Fibroblast of lung (primary cell): Measurements from ENCODE around the gene COQ8B. TPM values are rescaled to one million over a fixed set of nuclear protein-coding genes. Genes with fewer than 3 reads are reported as not detected.
"Not testable (repeated sequence)": the region's sequence is repeated elsewhere in the genome, so short reads cannot be mapped to it uniquely, and the experiment has no call there.

Experiments used
- DNase-seq, 2 donors: peaks; one replicate each; pipeline versions ENCODE4 v3.0.0 to v3.0.0-alpha.2; 2010; ENCODE audit warnings: low read depth in 2 of 2
- H2AFZ ChIP-seq: 2 replicates; pipeline ENCODE4 v1.5.1; 2012; ENCODE audit warnings: low read length, control low read depth, inconsistent platforms
- H3K27ac ChIP-seq: 2 replicates; pipeline ENCODE4 v1.5.1; 2011; ENCODE audit warnings: low read length, control low read depth; ENCODE audit not compliant: insufficient read depth
- H3K27me3 ChIP-seq: 2 replicates; pipeline ENCODE4 v1.5.1; 2011; ENCODE audit warnings: mild to moderate bottlenecking, low read length; ENCODE audit not compliant: control insufficient read depth, insufficient read depth
- H3K36me3 ChIP-seq: 2 replicates; pipeline ENCODE4 v1.5.1; 2011; ENCODE audit warnings: low read length; ENCODE audit not compliant: control insufficient read depth, insufficient read depth
- H3K4me1 ChIP-seq: 2 replicates; pipeline ENCODE4 v1.5.1; 2011; ENCODE audit warnings: low read length; ENCODE audit not compliant: control insufficient read depth, insufficient read depth; ENCODE audit errors: extremely low read depth
- H3K4me2 ChIP-seq: 2 replicates; pipeline ENCODE4 v1.5.1; 2011; ENCODE audit warnings: low read length, control low read depth; ENCODE audit not compliant: insufficient read depth; ENCODE audit errors: extremely low read depth
- H3K4me3 ChIP-seq, 4 experiments: fragments of 200-600 bp in 1 of 4; sonication (generic) in 1 of 4; replicated peaks in 1 of 4; 2 replicates each; pipeline ENCODE4 v1.5.1; 2011 to 2016; ENCODE audit warnings: low read length in 4 of 4, low read depth in 3 of 4, mild to moderate bottlenecking in 3 of 4, control low read depth in 2 of 4, inconsistent platforms in 1 of 4, mixed read lengths in 1 of 4; ENCODE audit not compliant: insufficient read depth in 1 of 4; ENCODE audit errors: control extremely low read depth in 1 of 4
- H3K79me2 ChIP-seq: 2 replicates; pipeline ENCODE4 v1.5.1; 2012; ENCODE audit warnings: mild to moderate bottlenecking, low read length, inconsistent platforms; ENCODE audit not compliant: control insufficient read depth, insufficient read depth
- H3K9ac ChIP-seq: 2 replicates; pipeline ENCODE4 v1.5.1; 2011; ENCODE audit warnings: mild to moderate bottlenecking, low read length, control low read depth; ENCODE audit not compliant: insufficient read depth
- H3K9me3 ChIP-seq: 2 replicates; pipeline ENCODE4 v1.5.1; 2012; ENCODE audit warnings: low read depth, low read length; ENCODE audit not compliant: control insufficient read depth, insufficient read depth
- H4K20me1 ChIP-seq: 2 replicates; pipeline ENCODE4 v1.5.1; 2011; ENCODE audit warnings: low read length; ENCODE audit not compliant: control insufficient read depth, insufficient read depth; ENCODE audit errors: extremely low read depth
- CTCF ChIP-seq, 2 donors: IDR thresholded peaks in 1 of 2; conservative IDR thresholded peaks in 1 of 2; 1 replicate in 1 of 2; 2 replicates in 1 of 2; pipeline ENCODE4 v1.5.1; 2011 to 2012; ENCODE audit warnings: low read length in 2 of 2, control low read depth in 1 of 2, inconsistent platforms in 1 of 2, low read depth in 1 of 2, mild to moderate bottlenecking in 1 of 2
- EZH2 ChIP-seq: IDR thresholded peaks from 2 replicates; pipeline ENCODE4 v1.5.1; 2012; ENCODE audit warnings: low read length, control low read depth, mild to moderate bottlenecking; ENCODE audit errors: missing control alignments
- polyA plus RNA-seq, 2 donors: library from polyadenylated mRNA; depleted of rRNA in 1 of 2; stranded (reverse) in 1 of 2; unstranded in 1 of 2; fragments of >200 nt; gene quantifications; 2 replicates each; pipeline ENCODE4 v1.2.1, GENCODE V29; 2011 to 2012; ENCODE audit warnings: missing spikeins in 1 of 2
- total RNA-seq: library from RNA; depleted of rRNA; stranded (reverse); fragments of >200 nt; gene quantifications from 2 replicates; pipeline ENCODE4 v1.2.1, GENCODE V29; 2014

The COQ8B gene
- total and polyA plus RNA-seq, 2 donors (not counting 1 experiment from before 2014, with no cell fraction given): 13.7 to 43.4 TPM

GRCh38 chr19:40733149-40733548 lies 16.5 kb upstream of the COQ8B start:
- Histone ChIP-seq H3K27ac (no peak overlapping the region), H2AFZ (no peak overlapping the region), H3K4me2 (no peak overlapping the region), H4K20me1 (no peaks in the 10 kb centered on the region), H3K79me2 (no peaks in the 10 kb centered on the region), H3K27me3 (no peaks in the 10 kb centered on the region), H3K36me3 (peaks cover 16% of the 10 kb centered on the region), H3K4me3 (no peak overlapping the region), H3K4me1 (no peaks in the 10 kb centered on the region), H3K9ac (no peak overlapping the region), H3K9me3 (no peaks in the 10 kb centered on the region)
- no peak for TF ChIP-seq CTCF (conservative IDR thresholded peaks at IDR 0.05 in 1 of 2, IDR thresholded peaks at IDR 0.05 in 1 of 2; ENCODE audit: low read depth in 1 of 2, low read length in 2 of 2)
- TF ChIP-seq EZH2: no peak
- DNase-seq: no peak

- peaks cover 18% of the 10 kb centered on the region for H3K36me3 ChIP-seq
- not testable (repeated sequence) for H3K9me3 ChIP-seq, H3K79me2 ChIP-seq, H2AFZ ChIP-seq, DNase-seq, H3K4me3 ChIP-seq, H3K27me3 ChIP-seq, H3K4me1 ChIP-seq, H3K4me2 ChIP-seq, H3K9ac ChIP-seq, H4K20me1 ChIP-seq, H3K27ac ChIP-seq
Observed at GRCh38 chr19:40732304-40732703, 15.6 kb upstream of the COQ8B start.

GRCh38 chr19:40730065-40730464 lies 13.4 kb upstream of the COQ8B start:
- H3K4me2 ChIP-seq, H3K4me3 ChIP-seq: not testable (repeated sequence)

GRCh38 chr19:40726279-40726678 lies 9.6 kb upstream of the COQ8B start:
- peaks cover 16% of the 10 kb centered on the region for H3K79me2 ChIP-seq
- no peak overlapping the region for H3K9ac ChIP-seq
- H3K9me3 ChIP-seq: no peaks in the 10 kb centered on the region
- DNase-seq: peak in 1 of 2 donors; percentile 42
- no peak for TF ChIP-seq CTCF (conservative IDR thresholded peaks at IDR 0.05 in 1 of 2, IDR thresholded peaks at IDR 0.05 in 1 of 2; ENCODE audit: low read depth in 1 of 2, low read length in 2 of 2)
- TF ChIP-seq EZH2: no peak
- H3K4me2 ChIP-seq: no peak overlapping the region
- no peak overlapping the region for H3K27ac ChIP-seq
- no peaks in the 10 kb centered on the region for H3K27me3 ChIP-seq
- no peaks in the 10 kb centered on the region for H3K4me1 ChIP-seq
- peaks cover 9% of the 10 kb centered on the region for H3K36me3 ChIP-seq
- H3K4me3 ChIP-seq: no peak overlapping the region
- no peaks in the 10 kb centered on the region for H4K20me1 ChIP-seq
- no peak overlapping the region for H2AFZ ChIP-seq

More at GRCh38 chr19:40730065-40730464, 13.4 kb upstream of the COQ8B start:
- H3K36me3 ChIP-seq: peaks cover 17% of the 10 kb centered on the region
- not testable (repeated sequence) for H3K9me3 ChIP-seq, H3K9ac ChIP-seq, DNase-seq, H4K20me1 ChIP-seq, H3K4me1 ChIP-seq, H2AFZ ChIP-seq, H3K27ac ChIP-seq, H3K27me3 ChIP-seq, H3K79me2 ChIP-seq
